Testis (tissue), 3 donors: ENCODE data around the gene TBX2. TPM values are rescaled to one million over a fixed set of nuclear protein-coding genes. Genes with fewer than 3 reads are reported as not detected.

ENCODE experiments used
- DNase-seq: peaks from one replicate; pipeline ENCODE4 v3.0.0-alpha.2; 2019
- H3K27ac ChIP-seq, 2 donors: fragments of 200-600 bp; sonication (generic); one replicate each; pipeline ENCODE4 v1.5.1; 2019
- H3K27me3 ChIP-seq: fragments of 200-600 bp; sonication (generic); one replicate; pipeline ENCODE4 v1.5.1; 2019
- H3K36me3 ChIP-seq: fragments of 200-600 bp; sonication (generic); one replicate; pipeline ENCODE4 v1.5.1; 2017; ENCODE audit warnings: low read depth; ENCODE audit errors: missing control alignments
- H3K4me1 ChIP-seq: fragments of 200-600 bp; sonication (generic); one replicate; pipeline ENCODE4 v1.5.1; 2019
- H3K4me3 ChIP-seq, 2 donors: fragments of 200-600 bp; sonication (generic); one replicate each; pipeline ENCODE4 v1.5.1; 2017 to 2019
- H3K9me3 ChIP-seq: fragments of 200-600 bp; sonication (generic); one replicate; pipeline ENCODE4 v1.5.1; 2017
- CTCF ChIP-seq, 3 experiments: fragments of 450-650 bp in 2 of 3; fragments of 200-600 bp in 1 of 3; sonication (generic) in 1 of 3; IDR thresholded peaks; one replicate each; pipeline ENCODE4 v1.5.1; 2016 to 2019; ENCODE audit warnings: antibody characterized with exemption in 3 of 3, mild to moderate bottlenecking in 2 of 3, moderate library complexity in 1 of 3
- POLR2A ChIP-seq: fragments of 450-650 bp; IDR thresholded peaks from one replicate; pipeline ENCODE4 v1.6.1; 2017; ENCODE audit warnings: antibody characterized with exemption, mild to moderate bottlenecking, moderate library complexity
- WGBS, 2 donors: methylation state at CpG; one replicate each; pipeline ENCODE4 v1.1.5; 2018; 5-methylcytosine and 5-hydroxymethylcytosine counted together
- intact Hi-C: fragments of 100-400 bp; cut with DNase I; formaldehyde crosslinking; loops from one replicate; pipeline ENCODE4 v1.15.1; 2023; ENCODE audit warnings: low total_unique reads
- polyA plus RNA-seq: library from polyadenylated mRNA; stranded (reverse); fragments of 350-450 nt; fragmentation: Illumina TruSeq; extraction: RNeasy Lipid Tissue Mini Kit (QIAGEN cat#74804); gene quantifications from one replicate; pipeline ENCODE4 v1.2.3, GENCODE V29; 2014; ENCODE audit warnings: low read depth, low replicate concordance; ENCODE audit not compliant: insufficient read depth
- total RNA-seq, 2 donors: library from RNA; depleted of rRNA; stranded (reverse); fragments of >200 nt; gene quantifications; one replicate each; pipeline ENCODE4 v1.2.3, GENCODE V29; 2016

TBX2 gene
- total and polyA plus RNA-seq, 3 donors from 2014 or later = 14.8 to 29.6 (median 20.1) TPM

GRCh38 chr17:61405686-61406536 is 6.3 kb downstream of the TBX2 start:
- intact Hi-C loops = loop anchor here (10.0 kb wide), 1 partner anchor 151 kb away; no protein-coding TSS in a partner anchor
- H3K27ac ChIP-seq = peak overlapping the region; percentile 94 to 95
- H3K27me3 ChIP-seq = no peaks in the 10 kb centered on the region
- no peaks in the 10 kb centered on the region for H3K36me3 ChIP-seq
- peaks cover 13% of the 10 kb centered on the region for H3K4me1 ChIP-seq
- no peak for DNase-seq
- 41 to 44% methylated on average over 11 to 37 of the region's 37 CpGs for WGBS, 2 donors
- peak overlapping the region; percentile 45 to 78 for H3K4me3 ChIP-seq
- TF ChIP-seq POLR2A = no peak
- TF ChIP-seq CTCF (IDR thresholded peaks at IDR 0.05) = no peak
- no peaks in the 10 kb centered on the region for H3K9me3 ChIP-seq

- WGBS, 2 donors = 40 to 65% methylated on average over 1 of the region's 1 CpG
- H3K27me3 ChIP-seq = no peaks in the 10 kb centered on the region
- H3K27ac ChIP-seq = peak overlapping the region; percentile 94 to 95
- DNase-seq = no peak
- no peaks in the 10 kb centered on the region for H3K36me3 ChIP-seq
- H3K9me3 ChIP-seq = no peaks in the 10 kb centered on the region
- peaks cover 17% of the 10 kb centered on the region for H3K4me1 ChIP-seq
- H3K4me3 ChIP-seq = no peak overlapping the region
- TF ChIP-seq CTCF (IDR thresholded peaks at IDR 0.05) = no peak
- TF ChIP-seq POLR2A = no peak
- intact Hi-C loops = loop anchor here (10.0 kb wide), 1 partner anchor 152 kb away; no protein-coding TSS in a partner anchor
Measured at GRCh38 chr17:61406537-61406845, 6.8 kb downstream of the TBX2 start.

- peak overlapping the region; percentile 68 to 95 for H3K27ac ChIP-seq
- intact Hi-C loops = loop anchor here (10.0 kb wide), 1 partner anchor 152 kb away; no protein-coding TSS in a partner anchor
Measured at GRCh38 chr17:61406971-61407911, 7.6 kb downstream of the TBX2 start.

More at GRCh38 chr17:61406971-61407911, 7.6 kb downstream of the TBX2 start:
- DNase-seq = no peak
- no peaks in the 10 kb centered on the region for H3K36me3 ChIP-seq
- no peaks in the 10 kb centered on the region for H3K27me3 ChIP-seq
- 44 to 50% methylated on average over 6 to 8 of the region's 8 CpGs for WGBS, 2 donors
- peaks cover 19% of the 10 kb centered on the region for H3K4me1 ChIP-seq
- TF ChIP-seq POLR2A (no peak), CTCF (IDR thresholded peaks at IDR 0.05) (no peak)
- H3K9me3 ChIP-seq = no peaks in the 10 kb centered on the region
- H3K4me3 ChIP-seq = no peak overlapping the region
